Frontal cortex (tissue), 4 donors: Measurements from ENCODE around the gene DUOX2. TPM values are rescaled to one million over a fixed set of nuclear protein-coding genes. Genes with fewer than 3 reads are reported as not detected.

Experiments
- DNase-seq, 2 donors: peaks; one replicate each; pipeline ENCODE4 v3.0.0; 2012; ENCODE audit warnings: low spot score in 2 of 2
- FAIRE-seq: peaks from 2 replicates; lab custom pipeline; 2012; peaks lifted over from hg19 to GRCh38; lab: Jason Lieb, UNC
- total RNA-seq: library from RNA; depleted of rRNA; stranded (reverse); fragments of >200 nt; gene quantifications from one replicate; pipeline ENCODE4 v1.2.3, GENCODE V29; 2014
- donor health status: control.
- donor health status: control.
- donor health status: control.

The DUOX2 gene
- total RNA-seq, 1 donor from 2014 or later = not detected

GRCh38 chr15:45121706-45122417 lies 7.9 kb upstream of the DUOX2 start:
- FAIRE-seq = no peak
- DNase-seq = no peak

GRCh38 chr15:45121020-45121419 lies 7.0 kb upstream of the DUOX2 start:
- DNase-seq = no peak
- FAIRE-seq = no peak

- FAIRE-seq = no peak
- DNase-seq = no peak
Measured at GRCh38 chr15:45120081-45120972, 6.4 kb upstream of the DUOX2 start.

GRCh38 chr15:45118996-45119395 lies 5.0 kb upstream of the DUOX2 start:
- FAIRE-seq (no peak), DNase-seq (no peak)

- DNase-seq = peak; percentile 80 to 93
- FAIRE-seq = peak; percentile 75
Measured at GRCh38 chr15:45118131-45118588, 4.2 kb upstream of the DUOX2 start.

- no peak for DNase-seq
- FAIRE-seq = no peak
Measured at GRCh38 chr15:45117308-45118130, 3.5 kb upstream of the DUOX2 start.

GRCh38 chr15:45116482-45117307 lies 2.7 kb upstream of the DUOX2 start:
- FAIRE-seq (no peak), DNase-seq (no peak)

- FAIRE-seq (no peak), DNase-seq (no peak)
Measured at GRCh38 chr15:45116006-45116481, 2.1 kb upstream of the DUOX2 start.

GRCh38 chr15:45115312-45115820 lies 1.4 kb upstream of the DUOX2 start:
- FAIRE-seq = no peak
- no peak for DNase-seq

GRCh38 chr15:45114751-45115085 lies 746 bp upstream of the DUOX2 start:
- FAIRE-seq = no peak
- DNase-seq = no peak

GRCh38 chr15:45113380-45113990 lies 487 bp downstream of the DUOX2 start:
- DNase-seq (peak in 1 of 2 donors; percentile 35), FAIRE-seq (no peak)

- no peak for FAIRE-seq
- DNase-seq = peak in 1 of 2 donors; percentile 35
Measured at GRCh38 chr15:45112591-45113379, 1.2 kb downstream of the DUOX2 start.

GRCh38 chr15:45112143-45112590 lies 1.8 kb downstream of the DUOX2 start:
- no peak for FAIRE-seq
- DNase-seq = peak in 1 of 2 donors; percentile 25

- DNase-seq = no peak
- FAIRE-seq = no peak
Measured at GRCh38 chr15:45111390-45112142, 2.4 kb downstream of the DUOX2 start.

GRCh38 chr15:45110256-45110820 lies 3.6 kb downstream of the DUOX2 start:
- no peak for FAIRE-seq
- DNase-seq = no peak

- DNase-seq (no peak), FAIRE-seq (no peak)
Measured at GRCh38 chr15:45107941-45108630, 5.9 kb downstream of the DUOX2 start.
